Raji (cell line): Measurements from ENCODE around the gene ACY1.

Source experiments
- POLR2A ChIP-seq: IDR thresholded peaks from 2 replicates; pipeline ENCODE4 v1.6.1; 2011; ENCODE audit warnings: low read depth, low read length, control low read depth; ENCODE audit not compliant: insufficient read depth

The ACY1 gene

DNA sequence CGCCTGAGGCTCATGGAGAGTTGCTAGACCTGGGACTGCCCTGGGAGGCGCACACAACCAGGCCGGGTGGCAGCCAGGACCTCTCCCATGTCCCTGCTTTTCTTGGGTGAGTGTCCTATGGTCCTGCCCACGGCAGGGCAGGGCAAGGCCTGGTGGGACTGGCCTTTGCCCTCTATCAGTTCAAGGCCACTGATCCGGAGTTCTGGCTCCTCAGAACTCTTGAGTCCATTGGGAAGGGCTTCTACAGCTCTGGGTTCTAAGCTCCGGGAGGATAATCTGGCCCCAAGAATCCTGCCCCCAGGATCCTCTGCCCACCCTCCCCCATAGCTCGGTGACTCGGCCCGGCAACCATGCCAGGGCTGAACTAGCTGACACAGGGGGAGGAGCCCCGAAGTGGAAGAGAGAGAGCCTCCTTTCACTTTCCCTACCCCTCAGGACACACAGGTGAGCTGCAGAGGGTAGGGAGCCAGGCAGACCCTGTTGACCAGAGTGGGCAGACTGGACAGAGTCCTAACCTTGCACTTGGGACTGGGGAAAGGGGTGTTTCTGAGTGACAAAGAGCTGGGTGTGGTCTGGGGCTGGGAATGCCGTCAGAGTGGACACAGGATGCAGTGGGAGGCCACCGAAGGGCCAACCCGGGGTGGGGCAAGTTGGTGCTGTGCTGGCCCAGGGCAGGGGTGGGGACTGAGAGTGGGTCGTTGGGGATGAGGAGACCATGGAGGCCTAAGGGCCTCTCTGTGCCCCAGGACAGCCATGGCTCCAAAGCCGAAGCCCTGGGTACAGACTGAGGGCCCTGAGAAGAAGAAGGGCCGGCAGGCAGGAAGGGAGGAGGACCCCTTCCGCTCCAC is 40.5 kb upstream of the ACY1 start:
- no peak for TF ChIP-seq POLR2A

DNA sequence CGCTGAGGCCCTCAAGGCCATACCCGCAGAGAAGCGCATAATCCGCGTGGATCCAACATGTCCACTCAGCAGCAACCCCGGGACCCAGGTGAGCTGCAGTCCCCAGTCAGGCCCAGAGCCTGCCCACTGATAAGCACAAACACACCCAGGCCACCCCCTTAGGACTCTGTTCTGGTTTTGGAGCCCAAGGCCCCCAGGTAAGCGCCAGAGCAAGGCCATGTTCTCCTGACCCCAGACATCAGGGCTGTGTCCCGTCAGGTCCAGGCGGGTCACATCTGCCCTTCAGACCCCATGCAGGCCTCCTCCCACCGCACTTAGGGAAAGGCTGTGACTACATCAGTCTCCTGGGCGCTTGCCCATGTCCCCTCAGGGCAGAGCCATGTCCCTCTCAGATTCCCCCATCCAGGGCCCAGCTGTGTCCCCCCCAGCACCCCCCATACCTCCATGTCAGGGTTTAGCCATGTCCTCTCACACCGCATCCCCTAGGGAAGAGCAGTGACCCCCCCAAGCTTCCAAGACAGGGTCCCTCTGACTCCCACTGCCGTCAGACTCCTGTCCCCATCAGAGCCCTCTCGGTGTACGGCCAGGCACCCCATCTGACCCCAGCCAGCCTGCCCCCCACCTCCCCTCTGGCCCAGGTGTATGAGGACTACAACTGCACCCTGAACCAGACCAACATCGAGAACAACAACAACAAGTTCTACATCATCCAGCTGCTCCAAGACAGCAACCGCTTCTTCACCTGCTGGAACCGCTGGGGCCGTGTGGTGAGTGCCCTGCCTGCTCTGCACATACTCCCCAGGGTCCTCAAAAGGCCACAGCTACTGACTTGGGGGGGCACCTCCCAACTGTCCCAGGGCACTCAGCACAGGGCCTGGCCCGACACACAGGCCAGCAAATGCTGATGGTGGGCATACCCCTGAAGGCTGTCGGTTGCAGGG is 39.6 kb upstream of the ACY1 start:
- no peak for TF ChIP-seq POLR2A

DNA sequence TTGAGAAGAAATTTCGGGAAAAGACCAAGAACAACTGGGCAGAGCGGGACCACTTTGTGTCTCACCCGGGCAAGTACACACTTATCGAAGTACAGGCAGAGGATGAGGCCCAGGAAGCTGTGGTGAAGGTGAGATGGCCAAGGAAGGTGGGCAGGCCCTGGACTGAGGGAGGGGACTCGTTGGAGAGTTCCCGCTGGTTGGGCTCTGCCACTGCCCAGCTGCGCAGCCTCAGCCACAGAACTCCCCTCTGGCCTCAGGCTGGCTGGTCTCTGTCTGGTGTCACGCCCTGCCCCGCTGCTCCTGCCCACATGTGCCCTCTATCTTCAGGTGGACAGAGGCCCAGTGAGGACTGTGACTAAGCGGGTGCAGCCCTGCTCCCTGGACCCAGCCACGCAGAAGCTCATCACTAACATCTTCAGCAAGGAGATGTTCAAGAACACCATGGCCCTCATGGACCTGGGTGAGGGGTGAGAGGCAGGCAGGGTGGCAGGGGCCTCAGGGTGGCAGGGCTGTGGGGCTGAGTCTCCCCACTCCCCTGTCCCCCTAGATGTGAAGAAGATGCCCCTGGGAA is 38.8 kb upstream of the ACY1 start:
- TF ChIP-seq POLR2A, result no peak

DNA sequence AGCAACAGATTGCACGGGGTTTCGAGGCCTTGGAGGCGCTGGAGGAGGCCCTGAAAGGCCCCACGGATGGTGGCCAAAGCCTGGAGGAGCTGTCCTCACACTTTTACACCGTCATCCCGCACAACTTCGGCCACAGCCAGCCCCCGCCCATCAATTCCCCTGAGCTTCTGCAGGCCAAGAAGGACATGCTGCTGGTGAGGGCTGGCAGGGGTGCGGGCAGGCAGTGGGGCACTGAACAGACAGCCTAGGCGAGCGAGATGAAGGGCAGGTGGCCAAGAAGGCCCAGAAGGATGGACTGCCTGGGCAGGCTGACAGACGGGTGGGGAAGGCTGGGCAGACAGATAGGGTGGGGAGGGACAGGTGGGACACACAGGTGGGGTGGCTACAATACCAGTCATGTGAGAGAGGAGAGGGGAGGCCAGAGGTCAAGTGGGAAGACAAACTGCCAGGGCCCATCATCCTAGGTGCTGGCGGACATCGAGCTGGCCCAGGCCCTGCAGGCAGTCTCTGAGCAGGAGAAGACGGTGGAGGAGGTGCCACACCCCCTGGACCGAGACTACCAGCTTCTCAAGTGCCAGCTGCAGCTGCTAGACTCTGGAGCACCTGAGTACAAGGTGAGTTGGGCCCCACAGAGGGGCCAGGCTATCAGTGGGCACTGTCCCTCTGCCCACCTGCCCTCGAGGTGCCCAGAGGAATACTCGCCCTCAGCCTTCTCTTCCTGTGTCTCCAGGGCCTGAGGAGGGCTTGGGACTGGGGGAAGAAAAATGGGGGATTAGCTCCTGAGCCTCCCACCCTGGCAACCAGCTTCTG is 38.1 kb upstream of the ACY1 start:
- TF ChIP-seq POLR2A, result no peak

DNA sequence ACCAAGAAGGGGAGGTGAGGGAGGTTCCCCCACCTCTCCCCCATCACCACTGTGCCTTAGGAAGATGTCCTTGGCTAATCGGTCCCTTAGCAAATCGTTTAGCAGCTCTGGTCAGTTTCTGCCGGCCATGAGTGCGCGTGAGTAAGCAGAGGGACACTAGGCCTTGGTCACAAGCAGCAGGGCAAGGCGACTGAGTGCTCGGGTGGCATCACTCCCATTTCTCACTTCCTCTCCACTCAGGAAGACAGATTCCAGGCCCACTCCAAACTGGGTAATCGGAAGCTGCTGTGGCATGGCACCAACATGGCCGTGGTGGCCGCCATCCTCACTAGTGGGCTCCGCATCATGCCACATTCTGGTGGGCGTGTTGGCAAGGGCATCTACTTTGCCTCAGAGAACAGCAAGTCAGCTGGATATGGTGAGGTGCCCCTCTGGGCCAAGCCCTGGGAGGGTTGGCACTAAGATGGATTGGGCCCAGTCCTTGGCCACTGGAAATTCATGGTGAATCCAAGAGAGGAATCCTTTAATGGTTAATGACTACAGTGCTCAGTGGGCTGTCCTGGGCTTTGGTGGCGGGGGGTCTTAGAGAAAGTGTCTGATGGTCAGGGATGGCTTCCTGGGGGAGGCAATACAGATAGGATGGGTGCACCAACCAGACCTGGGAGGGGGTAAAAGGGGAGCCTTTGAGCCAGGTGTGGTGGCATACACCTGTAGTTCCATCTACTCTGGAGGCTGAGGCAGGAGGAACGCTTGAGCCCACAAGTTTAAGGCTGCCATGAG is 37.2 kb upstream of the ACY1 start:
- TF ChIP-seq POLR2A, result no peak

DNA sequence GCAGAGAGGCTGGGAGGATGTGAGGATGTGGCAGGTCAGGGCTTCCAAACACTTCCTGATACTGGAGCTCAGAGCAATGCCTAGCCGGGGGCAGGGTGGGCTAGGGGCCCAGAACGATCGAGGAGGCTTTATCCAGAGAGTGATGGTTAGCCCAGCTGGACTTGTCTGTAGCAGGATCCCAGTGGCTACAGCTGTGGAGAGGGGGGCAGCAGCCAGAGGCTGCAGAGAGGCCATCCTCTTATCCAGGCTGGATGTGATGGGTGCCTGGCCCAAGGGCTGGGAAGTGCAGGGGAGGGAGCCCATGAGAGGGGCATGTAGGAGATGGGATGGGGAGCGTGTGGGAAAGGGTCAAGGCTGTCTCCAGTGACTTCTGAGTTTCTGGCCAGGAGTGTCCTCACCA is 36.5 kb upstream of the ACY1 start:
- no peak for TF ChIP-seq POLR2A

DNA sequence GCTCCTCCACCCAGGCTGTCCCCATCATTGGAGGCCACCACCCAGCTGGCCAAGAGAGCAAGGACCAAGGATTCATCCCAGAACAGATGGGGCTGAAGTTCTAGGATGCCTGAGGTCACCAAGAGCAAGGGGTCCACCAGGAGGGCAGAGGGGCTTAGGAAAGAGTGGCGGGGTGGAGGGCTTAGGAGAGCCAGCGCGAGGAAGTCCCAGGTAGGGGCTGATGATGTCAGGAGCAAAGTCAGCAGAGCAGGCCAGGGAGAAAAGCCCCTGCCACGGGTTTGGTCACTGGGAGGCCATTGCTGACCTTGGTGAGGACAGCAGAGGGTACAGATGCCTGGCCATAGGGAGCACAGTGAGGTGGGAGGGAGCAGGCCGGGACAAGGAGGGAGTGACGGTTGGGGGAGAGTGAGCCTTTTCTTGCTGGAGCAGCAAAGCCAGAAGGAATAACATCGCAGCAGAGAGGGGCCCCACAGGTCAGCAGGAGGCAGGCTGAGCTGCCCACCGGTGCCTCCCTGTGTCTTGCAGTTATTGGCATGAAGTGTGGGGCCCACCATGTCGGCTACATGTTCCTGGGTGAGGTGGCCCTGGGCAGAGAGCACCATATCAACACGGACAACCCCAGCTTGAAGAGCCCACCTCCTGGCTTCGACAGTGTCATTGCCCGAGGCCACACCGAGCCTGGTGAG is 36.0 kb upstream of the ACY1 start:
- no peak for TF ChIP-seq POLR2A

DNA sequence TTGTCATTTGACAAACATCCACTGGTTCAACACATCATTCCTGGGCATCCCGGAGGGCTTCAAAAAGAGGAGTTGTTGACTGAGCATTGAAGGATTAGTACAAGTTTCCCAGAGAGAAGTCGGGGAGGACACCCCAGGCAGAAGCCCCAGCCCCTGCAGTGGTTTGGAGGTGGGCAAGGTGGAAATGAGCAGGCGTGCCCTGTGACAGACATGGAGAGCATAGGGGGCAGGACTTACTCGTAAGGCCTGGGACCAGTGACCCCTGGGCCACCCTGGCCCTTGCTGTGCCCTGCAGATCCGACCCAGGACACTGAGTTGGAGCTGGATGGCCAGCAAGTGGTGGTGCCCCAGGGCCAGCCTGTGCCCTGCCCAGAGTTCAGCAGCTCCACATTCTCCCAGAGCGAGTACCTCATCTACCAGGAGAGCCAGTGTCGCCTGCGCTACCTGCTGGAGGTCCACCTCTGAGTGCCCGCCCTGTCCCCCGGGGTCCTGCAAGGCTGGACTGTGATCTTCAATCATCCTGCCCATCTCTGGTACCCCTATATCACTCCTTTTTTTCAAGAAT is 35.2 kb upstream of the ACY1 start:
- TF ChIP-seq POLR2A, result no peak

DNA sequence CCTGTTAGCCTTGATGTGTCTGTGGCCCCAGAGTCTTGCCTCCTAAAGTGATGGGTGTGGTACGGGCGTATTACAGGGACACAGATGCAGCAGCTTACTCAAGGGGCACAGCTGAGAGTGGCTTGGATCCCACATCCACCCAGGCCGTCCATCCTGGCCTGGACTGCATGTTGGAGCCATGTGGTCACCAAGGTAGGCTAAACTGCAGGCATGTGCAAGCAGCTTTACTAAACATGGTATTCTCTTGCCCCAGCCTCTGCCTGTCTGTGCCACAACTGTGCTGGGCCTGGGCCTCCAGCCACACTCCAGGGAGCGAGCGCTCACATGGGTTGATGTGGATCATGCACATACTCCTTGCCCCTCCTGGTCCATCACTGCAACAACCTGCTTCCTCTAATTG is 34.2 kb upstream of the ACY1 start:
- TF ChIP-seq POLR2A, result no peak

DNA sequence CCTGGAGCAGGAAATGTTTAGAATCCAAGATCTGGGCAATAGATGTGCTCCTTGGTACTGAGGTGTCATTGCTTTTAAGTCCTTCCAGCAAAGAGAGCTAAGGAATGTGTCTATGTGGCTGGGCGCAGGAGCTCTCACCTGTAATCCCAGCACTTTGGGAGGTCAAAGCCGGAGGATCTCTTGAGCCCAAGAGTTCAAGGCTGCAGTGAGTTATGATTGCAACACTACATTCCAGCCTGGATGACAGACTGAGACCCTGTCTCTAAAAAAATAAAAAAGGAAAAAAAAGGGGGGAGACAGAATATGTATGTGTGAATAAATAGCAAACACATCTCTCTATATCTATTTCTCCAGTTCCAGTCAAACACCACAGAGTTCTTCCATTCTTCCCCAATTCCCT is 32.4 kb upstream of the ACY1 start:
- no peak for TF ChIP-seq POLR2A

DNA sequence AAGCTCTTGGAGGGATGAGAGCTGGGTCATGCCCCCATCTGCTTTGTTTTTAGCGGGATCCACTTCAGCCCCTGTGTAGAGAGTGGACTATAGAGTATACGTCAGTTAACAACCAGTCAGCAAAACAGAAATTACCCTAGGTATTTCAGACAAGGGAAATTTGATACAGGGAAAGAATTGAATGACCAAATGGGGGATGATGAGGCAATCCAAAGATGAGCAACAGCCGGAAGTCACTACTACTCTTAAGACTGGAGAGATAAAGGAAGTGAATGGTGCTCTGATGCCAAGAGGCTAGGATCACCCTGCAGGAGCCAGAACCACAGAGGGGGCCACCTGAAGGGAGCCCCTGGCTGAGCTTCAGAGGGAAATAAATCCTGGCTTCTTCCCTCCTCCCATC is 29.9 kb upstream of the ACY1 start:
- no peak for TF ChIP-seq POLR2A

DNA sequence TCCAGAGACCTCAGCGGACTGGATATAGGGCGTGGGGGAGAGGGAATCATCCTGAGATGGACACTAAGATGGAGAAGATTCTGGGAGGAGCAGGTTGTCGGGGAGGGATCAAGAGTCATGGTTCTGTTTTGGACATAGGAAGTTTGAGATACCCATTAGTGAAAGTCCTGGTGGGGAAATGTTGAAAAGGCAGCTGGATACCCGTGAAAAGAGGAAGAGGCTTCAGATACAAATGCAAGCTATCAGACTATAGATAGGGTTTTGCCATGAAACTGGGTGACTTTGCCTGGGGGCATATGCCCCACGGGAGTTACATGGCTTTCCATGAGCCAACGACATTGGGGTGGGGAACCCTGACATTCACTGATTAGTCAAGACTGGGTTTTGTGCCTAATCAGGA is 29.2 kb upstream of the ACY1 start:
- no peak for TF ChIP-seq POLR2A

DNA sequence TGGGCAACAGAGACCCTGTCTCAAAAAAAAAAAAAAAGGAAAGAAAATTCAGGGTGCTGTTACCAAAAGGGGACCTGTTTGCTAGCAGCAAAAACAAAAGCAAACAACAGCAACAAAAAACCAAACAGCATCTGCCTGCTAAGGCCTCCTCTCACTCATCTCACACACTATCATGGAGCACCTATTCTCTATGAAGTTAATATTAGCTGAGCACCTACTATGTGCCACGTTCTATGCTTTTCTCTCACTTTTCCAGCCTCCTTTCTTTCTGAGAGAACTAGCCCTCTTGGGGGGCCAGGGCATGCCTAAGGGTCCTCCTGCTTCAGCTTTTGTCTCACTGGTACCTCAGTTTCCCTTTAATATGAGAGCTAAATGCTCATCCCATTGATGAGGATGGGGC is 28.6 kb upstream of the ACY1 start:
- TF ChIP-seq POLR2A, result no peak
